ENCODE results near the gene FANCB.

Gene FANCB

GRCh38 chrX:14872851-14873675, at the start of gene FANCB, which contains the start of gene MOSPD2:
FANCB (minus strand) TSS chrX:14873069; CDS start chrX:14865510, 7,559 bp downstream.
MOSPD2 (plus strand) TSS chrX:14873421; CDS start chrX:14873529, 108 bp downstream.
- FAIRE-seq = peak; percentile 86

GRCh38 chrX:14922437-14922836, 49.6 kb upstream of the FANCB start:
- FAIRE-seq = no peak

GRCh38 chrX:14920196-14920595, 47.3 kb upstream of the FANCB start:
- FAIRE-seq = no peak

- no peak for FAIRE-seq
Observed at GRCh38 chrX:14919407-14919806, 46.5 kb upstream of the FANCB start.

GRCh38 chrX:14916017-14916674, 43.3 kb upstream of the FANCB start:
- FAIRE-seq = no peak

GRCh38 chrX:14915596-14915995, 42.7 kb upstream of the FANCB start:
- FAIRE-seq = no peak

- FAIRE-seq = no peak
Observed at GRCh38 chrX:14913241-14913640, 40.4 kb upstream of the FANCB start.

- FAIRE-seq = no peak
Observed at GRCh38 chrX:14903891-14904290, 31.0 kb upstream of the FANCB start.

- no peak for FAIRE-seq
Observed at GRCh38 chrX:14902537-14902936, 29.7 kb upstream of the FANCB start.

- FAIRE-seq = no peak
Observed at GRCh38 chrX:14899607-14900006, 26.7 kb upstream of the FANCB start.

- no peak for FAIRE-seq
Observed at GRCh38 chrX:14897042-14897441, 24.2 kb upstream of the FANCB start.

GRCh38 chrX:14896273-14896672, 23.4 kb upstream of the FANCB start:
- FAIRE-seq = no peak

- FAIRE-seq = no peak
Observed at GRCh38 chrX:14886252-14886651, 13.4 kb upstream of the FANCB start.

GRCh38 chrX:14884714-14885113, 11.8 kb upstream of the FANCB start:
- no peak for FAIRE-seq

GRCh38 chrX:14883826-14884225, 11.0 kb upstream of the FANCB start:
- FAIRE-seq = no peak

GRCh38 chrX:14875624-14876023, 2.8 kb upstream of the FANCB start:
- no peak for FAIRE-seq

- FAIRE-seq = no peak
Observed at GRCh38 chrX:14873676-14874049, 794 bp upstream of the FANCB start.

- no peak for FAIRE-seq
Observed at GRCh38 chrX:14872355-14872754, 514 bp downstream of the FANCB start.

- no peak for FAIRE-seq
Observed at GRCh38 chrX:14871767-14872166, 1.1 kb downstream of the FANCB start.

GRCh38 chrX:14865201-14865600, 7.7 kb downstream of the FANCB start:
- FAIRE-seq = no peak

GRCh38 chrX:14864631-14865030, 8.2 kb downstream of the FANCB start:
- FAIRE-seq = no peak

GRCh38 chrX:14851526-14851925, 21.3 kb downstream of the FANCB start:
- no peak for FAIRE-seq

GRCh38 chrX:14843666-14844065, 29.2 kb downstream of the FANCB start:
- FAIRE-seq = no peak

GRCh38 chrX:14837155-14837554, 35.7 kb downstream of the FANCB start:
- no peak for FAIRE-seq

All from A204.1 (cell line).